GM19455 (cell line): ENCODE results near the gene SMOC1.

Source experiments
- ATAC-seq: cut with Tn5 transposase; IDR thresholded peaks from one replicate; pipeline ENCODE4 v1.9.1; 2021; ENCODE audit not compliant: unreplicated experiment

The SMOC1 gene

GRCh38 chr14:69879175-69880043, at the start of gene SMOC1:
Gene SMOC1 (plus strand): TSS chr14:69879416. CDS start chr14:69879679, 263 bp downstream.
- no peak for ATAC-seq

GRCh38 chr14:69838881-69839416, 40.3 kb upstream of the SMOC1 start:
- ATAC-seq = no peak

- ATAC-seq = no peak
Measured at GRCh38 chr14:69839661-69840060, 39.6 kb upstream of the SMOC1 start.

- no peak for ATAC-seq
Measured at GRCh38 chr14:69841656-69842055, 37.6 kb upstream of the SMOC1 start.

GRCh38 chr14:69842686-69843420, 36.4 kb upstream of the SMOC1 start:
- ATAC-seq = no peak

- no peak for ATAC-seq
Measured at GRCh38 chr14:69844171-69844570, 35.0 kb upstream of the SMOC1 start.

GRCh38 chr14:69845050-69845581, 34.1 kb upstream of the SMOC1 start:
- ATAC-seq = no peak

GRCh38 chr14:69845787-69846186, 33.4 kb upstream of the SMOC1 start:
- ATAC-seq = no peak

GRCh38 chr14:69848156-69848555, 31.1 kb upstream of the SMOC1 start:
- no peak for ATAC-seq

GRCh38 chr14:69848903-69849391, 30.3 kb upstream of the SMOC1 start:
- ATAC-seq = no peak

- no peak for ATAC-seq
Measured at GRCh38 chr14:69850086-69850735, 29.0 kb upstream of the SMOC1 start.

- ATAC-seq = no peak
Measured at GRCh38 chr14:69850736-69851112, 28.5 kb upstream of the SMOC1 start.

GRCh38 chr14:69852531-69853321, 26.5 kb upstream of the SMOC1 start:
- no peak for ATAC-seq

- no peak for ATAC-seq
Measured at GRCh38 chr14:69853774-69854173, 25.4 kb upstream of the SMOC1 start.

GRCh38 chr14:69854598-69854997, 24.6 kb upstream of the SMOC1 start:
- no peak for ATAC-seq

- no peak for ATAC-seq
Measured at GRCh38 chr14:69855180-69855832, 23.9 kb upstream of the SMOC1 start.

- no peak for ATAC-seq
Measured at GRCh38 chr14:69858801-69859200, 20.4 kb upstream of the SMOC1 start.

- no peak for ATAC-seq
Measured at GRCh38 chr14:69859591-69859990, 19.6 kb upstream of the SMOC1 start.

- ATAC-seq = no peak
Measured at GRCh38 chr14:69860221-69860620, 19.0 kb upstream of the SMOC1 start.
